IMR-90 (cell line): ENCODE results near the gene LINC01488. TPM values are rescaled to one million over a fixed set of nuclear protein-coding genes. Genes with fewer than 3 reads are reported as not detected.

ENCODE experiments used
- ATAC-seq: fragments of 200-7000 bp; cut with Tn5 transposase; 2 replicates; pipeline ENCODE4 v1.9.1; 2020; ENCODE audit warnings: low read depth, mild to moderate bottlenecking, moderate library complexity
- BruUV-seq: library from RNA; stranded (reverse); fragments of 400-500 nt; replicated peaks from 2 replicates; lab custom pipeline; 2021; lab: Mats Ljungman, UMichigan
- CTCF ChIA-PET: fragments of 300-600 bp; formaldehyde crosslinking; extraction: SDS; loops from one replicate; lab custom pipeline; 2021; ENCODE audit warnings: antibody characterized with exemption; lab: Yijun Ruan, JAX
- POLR2A ChIA-PET: fragments of 300-600 bp; sonication (Branson Sonifier 250); formaldehyde crosslinking; loops from one replicate; lab custom pipeline; 2022; ENCODE audit warnings: antibody characterized with exemption; ENCODE audit not compliant: unreplicated experiment; lab: Charles Lee
- DNase-seq: peaks from one replicate; pipeline ENCODE4 v3.0.0; 2013
- H2AFZ ChIP-seq: replicated peaks from 2 replicates; pipeline ENCODE3; 2013; ENCODE audit warnings: low read length, mild to moderate bottlenecking; ENCODE audit not compliant: poor library complexity
- H2AK5ac ChIP-seq: 2 replicates; pipeline ENCODE4 v1.6.1; 2013; ENCODE audit warnings: low read depth, low read length, inconsistent platforms
- H2AK9ac ChIP-seq: replicated peaks from 2 replicates; pipeline ENCODE3; 2013; ENCODE audit warnings: mild to moderate bottlenecking, low read depth, low read length, moderate library complexity; ENCODE audit not compliant: poor library complexity
- H2BK120ac ChIP-seq: 2 replicates; pipeline ENCODE4 v1.6.1; 2013; ENCODE audit warnings: low read depth, low read length, inconsistent platforms
- H2BK15ac ChIP-seq: 3 replicates; pipeline ENCODE4 v1.6.1; 2013; ENCODE audit warnings: low read depth, low read length, inconsistent platforms
- H2BK20ac ChIP-seq: 2 replicates; pipeline ENCODE4 v1.6.1; 2013; ENCODE audit warnings: low read depth, mild to moderate bottlenecking, inconsistent platforms, low read length, moderate library complexity
- H2BK5ac ChIP-seq: 2 replicates; pipeline ENCODE4 v1.6.1; 2013; ENCODE audit warnings: mild to moderate bottlenecking, low read depth, low read length, inconsistent platforms; ENCODE audit not compliant: poor library complexity, severe bottlenecking
- H3K14ac ChIP-seq: replicated peaks from 2 replicates; pipeline ENCODE4 v1.6.1; 2013; ENCODE audit warnings: low read depth, low read length, inconsistent platforms
- H3K18ac ChIP-seq: 2 replicates; pipeline ENCODE4 v1.6.1; 2013; ENCODE audit warnings: low read depth, low read length, control low read depth
- H3K23ac ChIP-seq: 2 replicates; pipeline ENCODE4 v1.6.1; 2013; ENCODE audit warnings: low read depth, low read length, inconsistent platforms
- H3K27ac ChIP-seq: 2 replicates; pipeline ENCODE4 v1.5.1; 2013; ENCODE audit warnings: mild to moderate bottlenecking, control low read depth, low read length; ENCODE audit not compliant: insufficient read depth
- H3K27me3 ChIP-seq: 2 replicates; pipeline ENCODE4 v1.6.1; 2013; ENCODE audit warnings: low read length; ENCODE audit not compliant: control insufficient read depth, insufficient read depth
- H3K36me3 ChIP-seq: 2 replicates; pipeline ENCODE4 v1.6.1; 2013; ENCODE audit warnings: low read length, mixed read lengths; ENCODE audit not compliant: control insufficient read depth, insufficient read depth
- H3K4ac ChIP-seq: 2 replicates; pipeline ENCODE4 v1.6.1; 2013; ENCODE audit warnings: low read depth, low read length, inconsistent platforms
- H3K4me1 ChIP-seq: 2 replicates; pipeline ENCODE4 v1.6.1; 2013; ENCODE audit warnings: low read length, mixed read lengths; ENCODE audit not compliant: control insufficient read depth, insufficient read depth
- H3K4me2 ChIP-seq: 2 replicates; pipeline ENCODE4 v1.6.1; 2013; ENCODE audit warnings: low read depth, mild to moderate bottlenecking, control low read depth, low read length, moderate library complexity
- H3K4me3 ChIP-seq: 2 replicates; pipeline ENCODE4 v1.5.1; 2013; ENCODE audit warnings: low read depth, mild to moderate bottlenecking, control low read depth, low read length, moderate library complexity; ENCODE audit not compliant: insufficient read depth
- H3K56ac ChIP-seq: 2 replicates; pipeline ENCODE4 v1.6.1; 2013; ENCODE audit warnings: low read length, inconsistent platforms; ENCODE audit not compliant: insufficient read depth; ENCODE audit errors: extremely low read depth
- H3K79me1 ChIP-seq, 2 experiments: 2 replicates each; pipeline ENCODE4 v1.6.1; 2013; ENCODE audit warnings: low read length in 2 of 2, inconsistent platforms in 1 of 2, low read depth in 1 of 2
- H3K9ac ChIP-seq: 2 replicates; pipeline ENCODE4 v1.6.1; 2013; ENCODE audit warnings: low read depth, low read length, control low read depth
- H3K9me1 ChIP-seq: 2 replicates; pipeline ENCODE4 v1.6.1; 2013; ENCODE audit warnings: low read length, inconsistent platforms; ENCODE audit not compliant: insufficient read depth
- H3K9me3 ChIP-seq: 2 replicates; pipeline ENCODE4 v1.6.1; 2013; ENCODE audit warnings: low read length; ENCODE audit not compliant: control insufficient read depth, insufficient read depth
- H4K20me1 ChIP-seq: 2 replicates; pipeline ENCODE4 v1.6.1; 2013; ENCODE audit warnings: low read length, inconsistent platforms; ENCODE audit not compliant: insufficient read depth
- H4K5ac ChIP-seq: 2 replicates; pipeline ENCODE4 v1.6.1; 2013; ENCODE audit warnings: mild to moderate bottlenecking, low read depth, low read length, control low read depth
- H4K8ac ChIP-seq, 2 experiments: 2 replicates each; pipeline ENCODE4 v1.6.1; 2013; ENCODE audit warnings: low read depth in 2 of 2, low read length in 2 of 2, control low read depth in 1 of 2, inconsistent platforms in 1 of 2
- H4K91ac ChIP-seq: 2 replicates; pipeline ENCODE4 v1.6.1; 2013; ENCODE audit warnings: low read depth, low read length, inconsistent platforms; ENCODE audit not compliant: insufficient read depth
- BHLHE40 ChIP-seq: fragments of 150-350 bp; IDR thresholded peaks from 2 replicates; pipeline ENCODE4 v1.6.1; 2016; ENCODE audit warnings: mild to moderate bottlenecking, low read depth, low read length
- CEBPB ChIP-seq: IDR thresholded peaks from 2 replicates; pipeline ENCODE4 v1.6.1; 2012; ENCODE audit warnings: low read depth, low read length, improper control_type of control experiment
- CHD1 ChIP-seq: IDR thresholded peaks from 2 replicates; pipeline ENCODE4 v1.6.1; 2012; ENCODE audit warnings: low read depth, low read length, improper control_type of control experiment
- CTCF ChIP-seq: conservative IDR thresholded peaks from 2 replicates; pipeline ENCODE4 v1.5.1; 2012; ENCODE audit warnings: mild to moderate bottlenecking, low read depth, low read length, improper control_type of control experiment
- ELK1 ChIP-seq: fragments of 150-350 bp; IDR thresholded peaks from 2 replicates; pipeline ENCODE4 v1.6.1; 2016; ENCODE audit warnings: low read depth, mild to moderate bottlenecking, low read length, moderate library complexity, borderline replicate concordance
- FOS ChIP-seq: fragments of 150-350 bp; IDR thresholded peaks from 2 replicates; pipeline ENCODE4 v1.6.1; 2016; ENCODE audit warnings: low read depth, low read length
- MAFK ChIP-seq: IDR thresholded peaks from 2 replicates; pipeline ENCODE4 v1.6.1; 2012; ENCODE audit warnings: low read depth, low read length, improper control_type of control experiment
- MXI1 ChIP-seq: IDR thresholded peaks from 2 replicates; pipeline ENCODE4 v1.6.1; 2012; ENCODE audit warnings: low read depth, mild to moderate bottlenecking, low read length, moderate library complexity, borderline replicate concordance
- NFE2L2 ChIP-seq: fragments of 150-350 bp; IDR thresholded peaks from 2 replicates; pipeline ENCODE4 v1.6.1; 2016; ENCODE audit warnings: low read depth, mild to moderate bottlenecking, low read length
- SMC3 ChIP-seq: fragments of 150-350 bp; IDR thresholded peaks from 2 replicates; pipeline ENCODE4 v1.6.1; 2016; ENCODE audit warnings: low read depth, mild to moderate bottlenecking, antibody characterized with exemption, low read length, moderate library complexity
- USF2 ChIP-seq: fragments of 150-350 bp; IDR thresholded peaks from 2 replicates; pipeline ENCODE4 v1.6.1; 2017; ENCODE audit warnings: mild to moderate bottlenecking, antibody characterized with exemption, low read length, low read depth
- WGBS, 2 experiments: methylation state at CpG; one replicate each; pipeline versions ENCODE4 v1.1.5 to v1.1.7; 2013; ENCODE audit warnings: missing lambda C conversion rate in 2 of 2; ENCODE audit not compliant: insufficient read length in 1 of 2; ENCODE audit errors: extremely low coverage in 2 of 2; 5-methylcytosine and 5-hydroxymethylcytosine counted together
- dilution Hi-C: fragments of 300-500 bp; cut with HindIII; formaldehyde crosslinking; loops from one replicate; pipeline ENCODE4 v1.14.3; 2018; ENCODE audit warnings: low sequenced_read_pairs; ENCODE audit not compliant: unreplicated experiment
- in situ Hi-C: fragments of 300-500 bp; cut with MboI; formaldehyde crosslinking; loops from 3 replicates; pipeline ENCODE4 v1.14.3; 2019; ENCODE audit warnings: low sequenced_read_pairs, inconsistent platforms, mixed read lengths
- intact Hi-C: fragments of 100-400 bp; cut with micrococcal nuclease; formaldehyde crosslinking; loops from 2 replicates; pipeline ENCODE4 v1.10.0; 2022
- polyA plus RNA-seq, 3 experiments: library from polyadenylated mRNA; depleted of rRNA; stranded (reverse); fragments of >200 nt; gene quantifications; 2 replicates each; pipeline ENCODE4 v1.2.3, GENCODE V29; 2012; ENCODE audit warnings: low replicate concordance in 1 of 3
- total RNA-seq: library from RNA; depleted of rRNA; stranded (reverse); fragments of >200 nt; gene quantifications from 2 replicates; pipeline ENCODE4 v1.2.3, GENCODE V29; 2012

The LINC01488 gene
- total and polyA plus RNA-seq, 2 of the 4 experiments (the other 2 are of a cell fraction) = not detected

- Histone ChIP-seq H3K79me1 (no peaks in the 10 kb centered on the region), H3K56ac (no peak overlapping the region), H3K23ac (no peak overlapping the region), H3K9me1 (no peaks in the 10 kb centered on the region), H3K9ac (no peak overlapping the region), H2AK5ac (0 out of 2 replicates have a peak overlapping the region, but pooled peaks have one; percentile 11), H2BK5ac (no peak overlapping the region), H3K4me1 (peaks cover 2% of the 10 kb centered on the region; the same call in 1 of the 2 replicates), H2BK120ac (no peak overlapping the region), H3K27ac (no peak overlapping the region), H4K8ac (no peak overlapping the region), H4K5ac (no peak overlapping the region), H3K9me3 (no peaks in the 10 kb centered on the region), H3K4ac (no peak overlapping the region), H2AFZ (peak overlapping the region; percentile 36), H2BK20ac (no peak overlapping the region), H3K36me3 (no peaks in the 10 kb centered on the region), H3K18ac (no peak overlapping the region), H2BK15ac (no peak overlapping the region), H3K27me3 (peaks cover 2% of the 10 kb centered on the region; the same call in 1 of the 2 replicates), H3K4me3 (no peak overlapping the region), H4K91ac (no peak overlapping the region), H3K14ac (no peak overlapping the region), H4K20me1 (no peaks in the 10 kb centered on the region), H2AK9ac (no peak overlapping the region), H3K4me2 (no peak overlapping the region)
- intact Hi-C loops = no loop called here
- ChIA-PET POLR2A (no interaction called here), CTCF (no interaction called here)
- dilution Hi-C loops = no loop called here
- no peak for DNase-seq
- in situ Hi-C loops = no loop called here
- TF ChIP-seq BHLHE40 = no peak
- no peak for TF ChIP-seq MXI1
- TF ChIP-seq SMC3 = no peak
- TF ChIP-seq CEBPB = no peak
- TF ChIP-seq FOS = no peak
- no peak for TF ChIP-seq ELK1
- TF ChIP-seq USF2 = no peak
- no peak for TF ChIP-seq MAFK
- no peak for TF ChIP-seq CTCF
- TF ChIP-seq NFE2L2 = no peak
- no peak for TF ChIP-seq CHD1
- ATAC-seq = no peak
- no TSS peak for BruUV-seq
- WGBS, 2 experiments = 88% methylated on average over 7 of the region's 13 CpGs; no CpG with 5 or more reads in 1 of the 2 experiments
Measured at GRCh38 chr11:69484427-69485259, 3.2 kb downstream of the LINC01488 start.
